HG02943 (cell line): Measurements from ENCODE around the gene FAM204A.

Source experiments
- ATAC-seq: cut with Tn5 transposase; IDR thresholded peaks from one replicate; pipeline ENCODE4 v1.9.1; 2021; ENCODE audit warnings: mild to moderate bottlenecking, low read depth, moderate library complexity; ENCODE audit not compliant: unreplicated experiment

FAM204A gene

GRCh38 chr10:118287076-118287806, 54.9 kb downstream of the FAM204A start:
- no peak for ATAC-seq

- ATAC-seq = no peak
Measured at GRCh38 chr10:118286051-118286838, 55.9 kb downstream of the FAM204A start.

- no peak for ATAC-seq
Measured at GRCh38 chr10:118282670-118283069, 59.5 kb downstream of the FAM204A start.

- no peak for ATAC-seq
Measured at GRCh38 chr10:118278649-118279048, 63.5 kb downstream of the FAM204A start.

GRCh38 chr10:118277871-118278270, 64.3 kb downstream of the FAM204A start:
- no peak for ATAC-seq

GRCh38 chr10:118276727-118277126, 65.4 kb downstream of the FAM204A start:
- ATAC-seq = no peak

GRCh38 chr10:118276204-118276603, 65.9 kb downstream of the FAM204A start:
- ATAC-seq = no peak

- no peak for ATAC-seq
Measured at GRCh38 chr10:118273662-118274061, 68.5 kb downstream of the FAM204A start.

GRCh38 chr10:118272767-118273166, 69.4 kb downstream of the FAM204A start:
- ATAC-seq = no peak

- ATAC-seq = no peak
Measured at GRCh38 chr10:118272149-118272721, 69.9 kb downstream of the FAM204A start.

GRCh38 chr10:118271671-118272070, 70.5 kb downstream of the FAM204A start:
- ATAC-seq = no peak

GRCh38 chr10:118266098-118266748, 75.9 kb downstream of the FAM204A start:
- ATAC-seq = no peak

GRCh38 chr10:118264838-118265470, 77.2 kb downstream of the FAM204A start:
- ATAC-seq = no peak

GRCh38 chr10:118264252-118264651, 77.9 kb downstream of the FAM204A start:
- no peak for ATAC-seq

GRCh38 chr10:118262538-118262937, 79.6 kb downstream of the FAM204A start:
- no peak for ATAC-seq

- ATAC-seq = no peak
Measured at GRCh38 chr10:118259288-118259906, 82.7 kb downstream of the FAM204A start.

GRCh38 chr10:118258285-118258684, 83.8 kb downstream of the FAM204A start:
- no peak for ATAC-seq

GRCh38 chr10:118256825-118257570, 85.1 kb downstream of the FAM204A start:
- ATAC-seq = no peak

GRCh38 chr10:118256209-118256608, 85.9 kb downstream of the FAM204A start:
- ATAC-seq = no peak
